ENCODE data around the gene ANKMY1. TPM values are rescaled to one million over a fixed set of nuclear protein-coding genes. Genes with fewer than 3 reads are reported as not detected.
"Not testable (repeated sequence)": the region's sequence is repeated elsewhere in the genome, so short reads cannot be mapped to it uniquely, and the experiment has no call there.

Gene ANKMY1
- polyA plus RNA-seq, 12 donors = 6.0 to 14.1 (median 8.3) TPM; not detected in 1

- DNase-seq = not testable (repeated sequence)
Observed at GRCh38 chr2:240521885-240522284, 35.9 kb downstream of the ANKMY1 start.

DNA sequence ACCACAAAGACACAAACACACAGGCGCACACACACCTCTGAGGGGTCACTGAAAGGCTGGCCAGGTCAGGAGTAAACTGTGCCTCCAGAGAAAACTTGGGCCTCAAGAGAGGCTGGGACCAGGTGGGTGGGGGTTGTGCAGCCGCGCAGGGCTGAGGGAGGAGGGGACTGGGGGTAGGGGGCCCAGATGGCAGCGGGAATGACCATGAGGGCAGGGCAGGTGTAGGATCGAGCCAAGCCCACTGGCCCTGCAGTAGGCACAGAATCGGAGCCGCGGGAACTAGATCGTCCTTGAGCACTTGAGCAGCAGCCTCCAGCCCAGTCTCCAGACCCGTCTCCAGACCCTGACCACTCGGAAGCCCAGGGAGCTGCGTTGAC is 36.8 kb downstream of the ANKMY1 start:
- DNase-seq = no peak

DNA sequence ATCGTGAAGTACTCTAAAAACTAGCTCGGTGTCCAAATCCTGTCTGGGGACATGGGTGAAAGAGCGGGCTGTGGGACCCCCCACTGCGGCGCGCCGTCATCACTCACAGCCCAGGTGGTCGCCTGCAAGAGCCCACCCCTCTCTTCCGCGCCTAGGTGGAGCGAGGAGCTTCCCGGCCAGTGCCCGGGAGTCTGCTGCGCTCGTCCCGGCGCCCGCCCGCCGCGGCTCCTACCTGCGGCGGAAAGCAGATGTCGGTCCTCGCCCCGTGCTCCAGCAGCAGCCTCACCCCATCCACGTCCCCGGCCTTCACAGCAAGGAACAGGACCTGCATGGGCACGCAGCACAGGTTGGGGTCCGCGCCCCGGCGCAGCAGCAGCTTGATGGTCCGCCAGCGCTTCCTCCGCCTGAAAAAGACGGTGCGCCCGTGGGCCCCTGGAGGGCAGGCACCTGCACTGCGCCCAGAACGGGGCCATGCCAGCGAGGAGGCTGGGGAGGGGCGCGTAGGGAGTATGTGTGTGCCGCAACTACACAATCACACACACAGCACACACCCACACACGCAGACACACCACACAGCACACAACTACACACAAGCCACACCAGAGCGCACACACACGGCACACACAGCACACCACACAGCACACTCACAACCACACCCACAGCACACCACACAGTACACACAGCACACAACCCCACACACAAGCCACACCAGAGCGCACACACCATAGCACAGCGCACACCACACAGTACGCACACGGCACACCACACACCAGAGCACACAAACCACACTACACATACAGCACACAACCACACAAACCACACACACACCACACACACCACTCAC is 37.4 kb downstream of the ANKMY1 start:
- no peak for DNase-seq

- DNase-seq = peak; percentile 7
Observed at GRCh38 chr2:240519396-240520129, 38.2 kb downstream of the ANKMY1 start.

DNA sequence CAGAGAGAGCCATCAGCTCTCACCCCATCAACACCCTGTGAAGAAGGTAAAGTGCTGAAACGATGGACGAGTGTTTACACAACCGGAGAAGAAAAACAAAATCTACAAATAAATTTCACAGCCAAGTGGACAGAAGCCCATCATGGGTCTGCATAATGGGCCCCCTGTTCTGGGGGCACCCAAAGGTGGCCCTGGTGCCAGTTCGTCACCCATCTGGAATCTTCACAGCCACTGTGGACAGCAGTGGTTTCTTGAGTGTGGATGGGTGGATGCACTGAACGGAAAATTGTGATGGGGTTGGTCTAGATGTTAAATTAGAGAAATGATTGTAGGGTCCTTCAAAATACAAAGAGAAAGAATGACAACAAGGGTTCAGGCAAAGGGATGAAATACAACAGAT is 38.8 kb downstream of the ANKMY1 start:
- no peak for DNase-seq

GRCh38 chr2:240517342-240517741 is 40.4 kb downstream of the ANKMY1 start:
- DNase-seq = no peak

- DNase-seq = no peak
Observed at GRCh38 chr2:240514631-240515030, 43.2 kb downstream of the ANKMY1 start.

- peak; percentile 61 for DNase-seq
Observed at GRCh38 chr2:240513549-240514287, 44.1 kb downstream of the ANKMY1 start.

- no peak for DNase-seq
Observed at GRCh38 chr2:240512666-240513535, 44.9 kb downstream of the ANKMY1 start.

- no peak for DNase-seq
Observed at GRCh38 chr2:240512109-240512485, 45.7 kb downstream of the ANKMY1 start.

GRCh38 chr2:240511351-240512108 is 46.3 kb downstream of the ANKMY1 start:
- no peak for DNase-seq

DNA sequence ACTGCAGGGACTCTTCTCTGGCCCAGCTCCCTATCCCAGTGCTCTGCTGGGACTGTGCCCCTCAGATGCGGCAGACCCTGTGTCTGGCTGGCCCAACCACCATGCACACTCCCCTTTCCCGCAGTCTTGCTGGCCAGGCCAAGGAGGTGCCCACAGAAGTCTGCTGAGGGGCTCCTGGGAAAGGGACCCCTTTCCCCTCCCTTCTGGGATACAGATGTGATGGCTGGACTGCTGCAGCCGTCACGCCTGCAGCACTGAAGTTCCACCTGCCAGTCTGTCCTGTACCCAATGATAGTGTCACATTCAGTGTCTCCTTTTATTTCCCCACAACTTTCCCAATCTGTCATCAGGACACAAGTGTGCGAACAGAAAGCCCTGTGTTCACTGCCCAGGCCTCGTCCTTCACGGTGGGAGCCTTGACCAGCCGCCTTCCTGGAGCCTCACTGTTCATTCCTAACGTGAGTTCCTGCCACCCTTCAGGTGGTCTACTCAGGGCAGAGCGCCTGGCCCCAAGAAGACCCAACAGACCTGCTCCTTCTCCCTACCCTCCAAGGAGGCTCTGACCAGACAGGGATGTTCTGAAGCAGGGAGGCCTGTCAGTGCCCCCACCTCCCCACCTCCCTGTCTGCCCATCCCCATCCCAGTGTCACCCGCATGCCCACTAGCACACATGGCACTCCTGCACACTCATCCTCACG is 47.1 kb downstream of the ANKMY1 start:
- DNase-seq = no peak

- no peak for DNase-seq
Observed at GRCh38 chr2:240509667-240510512, 47.9 kb downstream of the ANKMY1 start.

- no peak for DNase-seq
Observed at GRCh38 chr2:240508832-240509545, 48.8 kb downstream of the ANKMY1 start.

DNA sequence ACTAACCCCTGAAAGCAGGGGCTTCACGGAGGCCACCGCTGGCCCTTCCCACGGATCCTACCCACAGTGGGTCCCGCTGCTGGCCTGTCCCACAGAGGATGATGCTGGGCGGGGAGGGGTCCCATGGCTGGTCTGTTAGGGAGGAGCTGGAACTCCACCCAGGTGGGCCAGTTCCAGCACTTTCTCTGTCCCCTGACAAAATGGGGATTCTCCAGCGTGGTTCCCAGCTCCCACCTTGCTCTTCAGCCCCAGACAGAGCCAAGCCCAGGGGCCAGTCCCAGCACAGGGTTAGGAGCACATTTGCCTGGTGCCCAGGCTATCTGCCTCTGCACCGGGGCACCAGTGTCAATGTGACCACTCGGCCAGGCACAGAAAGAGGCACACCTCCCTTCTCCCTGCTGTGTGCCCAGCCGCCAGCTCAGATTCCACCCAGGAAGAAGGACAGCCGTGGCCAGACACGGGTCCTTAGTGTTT is 50.0 kb downstream of the ANKMY1 start:
- no peak for DNase-seq

GRCh38 chr2:240507060-240507777 is 50.6 kb downstream of the ANKMY1 start:
- DNase-seq = no peak

- DNase-seq = no peak
Observed at GRCh38 chr2:240506406-240507059, 51.3 kb downstream of the ANKMY1 start.
